HepG2 (cell line): ENCODE results near the gene PPP1R13L. TPM values are rescaled to one million over a fixed set of nuclear protein-coding genes. Genes with fewer than 3 reads are reported as not detected.

Source experiments
- CREB1 ChIP-seq, 2 experiments: fragments of 450-650 bp in 1 of 2; IDR thresholded peaks; 2 replicates each; pipeline ENCODE4 v1.6.1; 2016 to 2017; ENCODE audit warnings: control low read depth in 1 of 2, mild to moderate bottlenecking in 1 of 2, missing compliant biosample characterization in 1 of 2, missing genetic modification characterization in 1 of 2
- CREM ChIP-seq, 2 experiments: sonication (generic) in 1 of 2; formaldehyde crosslinking in 1 of 2; IDR thresholded peaks; 2 replicates each; pipeline versions ENCODE4 v1.4.0 to v1.6.1; 2016 to 2020; ENCODE audit warnings: antibody characterized with exemption in 1 of 2, mild to moderate bottlenecking in 1 of 2, missing genetic modification reagents in 1 of 2
- CSRNP1 ChIP-seq: sonication (generic); formaldehyde crosslinking; IDR thresholded peaks from 2 replicates; pipeline ENCODE4 v1.8.1; 2023; ENCODE audit warnings: mild to moderate bottlenecking, missing genetic modification reagents
- FOSL2 ChIP-seq: sonication (generic); formaldehyde crosslinking; IDR thresholded peaks from 2 replicates; pipeline ENCODE4 v1.4.0; 2020; ENCODE audit warnings: missing genetic modification reagents
- IKZF1 ChIP-seq: fragments of 450-650 bp; IDR thresholded peaks from 2 replicates; pipeline ENCODE4 v1.7.1; 2016
- KLF13 ChIP-seq: sonication (generic); formaldehyde crosslinking; IDR thresholded peaks from 2 replicates; pipeline ENCODE4 v1.4.0; 2020; ENCODE audit warnings: mild to moderate bottlenecking, missing genetic modification reagents
- KLF15 ChIP-seq: sonication (generic); formaldehyde crosslinking; IDR thresholded peaks from 2 replicates; pipeline ENCODE4 v1.8.1; 2023; ENCODE audit warnings: borderline replicate concordance, mild to moderate bottlenecking, inconsistent platforms, missing genetic modification reagents, mixed read lengths
- MAFF ChIP-seq: IDR thresholded peaks from 2 replicates; pipeline ENCODE4 v1.6.1; 2011; ENCODE audit warnings: low read depth, low read length, improper control_type of control experiment
- MIXL1 ChIP-seq: IDR thresholded peaks from 2 replicates; pipeline ENCODE4 v1.6.1; 2016
- MXI1 ChIP-seq: IDR thresholded peaks from 3 replicates; pipeline ENCODE4 v1.6.1; 2012; ENCODE audit warnings: low read depth, low read length, inconsistent platforms, borderline replicate concordance
- PCBP1 ChIP-seq: fragments of 200-400 bp; formaldehyde crosslinking; IDR thresholded peaks from 2 replicates; pipeline ENCODE4 v1.6.1; 2017; ENCODE audit warnings: mild to moderate bottlenecking, low read depth, low read length, borderline replicate concordance
- RARG ChIP-seq: sonication (generic); formaldehyde crosslinking; IDR thresholded peaks from 2 replicates; pipeline ENCODE4 v1.4.0; 2020; ENCODE audit warnings: low read depth, mild to moderate bottlenecking, missing genetic modification reagents
- SAP130 ChIP-seq: IDR thresholded peaks from 2 replicates; pipeline ENCODE4 v1.6.1; 2016; ENCODE audit warnings: low read depth
- STAG1 ChIP-seq: sonication (generic); formaldehyde crosslinking; IDR thresholded peaks from 2 replicates; pipeline ENCODE4 v1.4.0; 2020; ENCODE audit warnings: missing genetic modification reagents
- YEATS2 ChIP-seq: sonication (generic); formaldehyde crosslinking; IDR thresholded peaks from 2 replicates; pipeline ENCODE4 v1.4.0; 2020; ENCODE audit warnings: missing genetic modification reagents, borderline replicate concordance
- ZBTB4 ChIP-seq: sonication (generic); formaldehyde crosslinking; IDR thresholded peaks from 2 replicates; pipeline ENCODE4 v1.4.0; 2020; ENCODE audit warnings: missing genetic modification reagents, mild to moderate bottlenecking, borderline replicate concordance
- ZNF33B ChIP-seq: sonication (generic); formaldehyde crosslinking; IDR thresholded peaks from 2 replicates; pipeline ENCODE4 v1.5.1; 2020; ENCODE audit warnings: mild to moderate bottlenecking, missing genetic modification reagents
- ZNF501 ChIP-seq: sonication (generic); formaldehyde crosslinking; IDR thresholded peaks from 2 replicates; pipeline ENCODE4 v1.5.1; 2020; ENCODE audit warnings: mild to moderate bottlenecking, moderate library complexity, missing genetic modification reagents
- ZNF549 ChIP-seq: sonication (generic); formaldehyde crosslinking; IDR thresholded peaks from 2 replicates; pipeline ENCODE4 v1.5.0; 2020; ENCODE audit warnings: missing genetic modification reagents
- ZNF563 ChIP-seq: sonication (generic); formaldehyde crosslinking; IDR thresholded peaks from 2 replicates; pipeline ENCODE4 v1.8.0; 2022; ENCODE audit warnings: mild to moderate bottlenecking, moderate library complexity, missing genetic modification reagents
- polyA plus RNA-seq, 8 experiments: library from polyadenylated mRNA; depleted of rRNA in 3 of 8; stranded (reverse) in 7 of 8; unstranded in 1 of 8; fragments of >200 nt; fragmentation: Illumina TruSeq in 4 of 8; extraction: Trizol in 4 of 8; gene quantifications; 2 replicates each; pipeline versions ENCODE4 v1.2.1 to v1.2.3, GENCODE V29; 2011 to 2016; ENCODE audit warnings: low read depth in 4 of 8, missing spikeins in 1 of 8, mixed read lengths in 1 of 8; ENCODE audit not compliant: insufficient read depth in 1 of 8
- total RNA-seq, 5 experiments: library from RNA; depleted of rRNA; stranded (reverse); fragments of >200 nt; fragmentation: Illumina TruSeq; extraction: Trizol; gene quantifications; 2 replicates each; pipeline ENCODE4 v1.2.3, GENCODE V29; 2016; ENCODE audit warnings: low read depth in 1 of 5
- TF ChIP-seq, protein P1 (sequence below): sonication (generic); formaldehyde crosslinking; IDR thresholded peaks from 2 replicates; pipeline ENCODE4 v1.4.0; 2020; ENCODE audit warnings: missing genetic modification reagents

PPP1R13L gene
- total and polyA plus RNA-seq, 2 of the 13 experiments (the other 11 are each of a cell fraction or from before 2014, with no cell fraction given): 1.3 to 6.6 TPM

DNA sequence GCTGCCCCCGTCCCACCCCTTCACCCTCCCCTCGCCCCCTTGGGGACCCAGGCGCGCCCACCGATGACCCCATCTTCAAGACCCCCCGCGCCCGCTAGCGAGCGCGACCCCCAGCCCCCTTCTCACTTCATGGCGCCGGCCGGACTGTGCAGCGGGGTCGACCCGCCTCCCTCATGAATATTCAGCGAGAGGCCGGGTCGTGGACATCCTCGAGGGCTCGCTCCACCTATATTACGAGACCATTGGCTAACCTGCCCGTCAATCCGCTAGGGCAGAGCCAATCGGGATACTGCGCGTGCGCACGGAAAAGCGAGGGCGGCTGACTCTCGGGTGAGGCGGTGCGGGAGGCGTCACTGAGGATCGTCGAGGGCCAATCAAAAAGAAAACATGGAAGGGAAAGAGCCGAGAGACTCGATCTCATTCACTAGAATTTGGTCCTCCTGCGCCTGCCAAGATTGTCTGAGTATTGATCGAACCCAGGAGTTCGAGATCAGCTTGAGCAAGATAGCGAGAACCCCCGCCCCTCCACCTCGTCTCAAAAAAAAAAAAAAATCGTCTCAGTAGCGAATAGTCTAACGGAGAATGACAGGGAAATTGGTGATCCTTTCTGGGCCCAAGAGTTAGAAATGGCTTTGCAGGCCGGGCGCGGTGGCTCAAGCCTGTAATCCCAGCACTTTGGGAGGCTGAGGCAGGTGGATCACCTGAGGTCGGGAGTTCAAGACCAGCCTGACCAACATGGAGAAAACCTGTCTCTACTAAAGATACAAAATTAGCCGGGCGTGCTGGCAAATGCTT, 34.3 kb downstream of the PPP1R13L start, which contains the start of gene ERCC2 (continued):
- TF ChIP-seq CSRNP1 (CRISPR knock-in tag) (no peak), STAG1 (CRISPR knock-in tag) (no peak), MAFF (no peak), MXI1 (peak; percentile 18; the same call in 1 of the 3 replicates), ZNF33B (no peak), MIXL1 (0 out of 2 replicates have a peak, but pooled peaks have one; percentile 22), RARG (CRISPR knock-in tag) (no peak), YEATS2 (CRISPR knock-in tag) (peak; percentile 13; the same call in 1 of the 2 replicates), IKZF1 (no peak), SAP130 (CRISPR knock-in tag) (no peak; the same call in 1 of the 2 replicates), CREB1 (IDR thresholded peaks at IDR 0.05) (peak; percentile 83), CREB1 (CRISPR knock-in tag; IDR thresholded peaks at IDR 0.05) (peak; percentile 81), ZNF501 (CRISPR knock-in tag) (0 out of 2 replicates have a peak, but pooled peaks have one; percentile 25), ZNF549 (no peak), ZBTB4 (CRISPR knock-in tag) (no peak), KLF13 (CRISPR knock-in tag) (no peak), KLF15 (no peak), FOSL2 (no peak), CREM (IDR thresholded peaks at IDR 0.05) (peak; percentile 65; the same call in 1 of the 2 replicates), CREM (CRISPR knock-in tag; IDR thresholded peaks at IDR 0.05) (no peak), ZNF563 (CRISPR knock-in tag) (no peak), PCBP1 (no peak)
- TF ChIP-seq, protein P1, sequence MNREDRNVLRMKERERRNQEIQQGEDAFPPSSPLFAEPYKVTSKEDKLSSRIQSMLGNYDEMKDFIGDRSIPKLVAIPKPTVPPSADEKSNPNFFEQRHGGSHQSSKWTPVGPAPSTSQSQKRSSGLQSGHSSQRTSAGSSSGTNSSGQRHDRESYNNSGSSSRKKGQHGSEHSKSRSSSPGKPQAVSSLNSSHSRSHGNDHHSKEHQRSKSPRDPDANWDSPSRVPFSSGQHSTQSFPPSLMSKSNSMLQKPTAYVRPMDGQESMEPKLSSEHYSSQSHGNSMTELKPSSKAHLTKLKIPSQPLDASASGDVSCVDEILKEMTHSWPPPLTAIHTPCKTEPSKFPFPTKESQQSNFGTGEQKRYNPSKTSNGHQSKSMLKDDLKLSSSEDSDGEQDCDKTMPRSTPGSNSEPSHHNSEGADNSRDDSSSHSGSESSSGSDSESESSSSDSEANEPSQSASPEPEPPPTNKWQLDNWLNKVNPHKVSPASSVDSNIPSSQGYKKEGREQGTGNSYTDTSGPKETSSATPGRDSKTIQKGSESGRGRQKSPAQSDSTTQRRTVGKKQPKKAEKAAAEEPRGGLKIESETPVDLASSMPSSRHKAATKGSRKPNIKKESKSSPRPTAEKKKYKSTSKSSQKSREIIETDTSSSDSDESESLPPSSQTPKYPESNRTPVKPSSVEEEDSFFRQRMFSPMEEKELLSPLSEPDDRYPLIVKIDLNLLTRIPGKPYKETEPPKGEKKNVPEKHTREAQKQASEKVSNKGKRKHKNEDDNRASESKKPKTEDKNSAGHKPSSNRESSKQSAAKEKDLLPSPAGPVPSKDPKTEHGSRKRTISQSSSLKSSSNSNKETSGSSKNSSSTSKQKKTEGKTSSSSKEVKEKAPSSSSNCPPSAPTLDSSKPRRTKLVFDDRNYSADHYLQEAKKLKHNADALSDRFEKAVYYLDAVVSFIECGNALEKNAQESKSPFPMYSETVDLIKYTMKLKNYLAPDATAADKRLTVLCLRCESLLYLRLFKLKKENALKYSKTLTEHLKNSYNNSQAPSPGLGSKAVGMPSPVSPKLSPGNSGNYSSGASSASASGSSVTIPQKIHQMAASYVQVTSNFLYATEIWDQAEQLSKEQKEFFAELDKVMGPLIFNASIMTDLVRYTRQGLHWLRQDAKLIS (CRISPR knock-in tag): no peak
